ENCODE results near the gene AKAP10.
"Not testable (repeated sequence)": the region's sequence is repeated elsewhere in the genome, so short reads cannot be mapped to it uniquely, and the experiment has no call there.

The AKAP10 gene

GRCh38 chr17:19867329-19868078 is 110.1 kb downstream of the AKAP10 start, which contains the start of gene ULK2:
Gene ULK2, minus strand, starts transcription at chr17:19867936. Its CDS starts 519 bp downstream, at chr17:19867417.
- DNase-seq = peak; percentile 87

- DNase-seq = peak; percentile 61
Measured at GRCh38 chr17:19867079-19867328, 110.6 kb downstream of the AKAP10 start.

GRCh38 chr17:19865021-19865420 is 112.6 kb downstream of the AKAP10 start:
- no peak for DNase-seq

GRCh38 chr17:19860647-19861177 is 116.9 kb downstream of the AKAP10 start:
- not testable (repeated sequence) for DNase-seq

GRCh38 chr17:19857640-19858039 is 120.0 kb downstream of the AKAP10 start:
- DNase-seq = no peak

All from fibroblast of skin of scalp (primary cell).